Suppressor macrophage (primary cell): ENCODE measurements around the gene RUNX3.
"Not testable (repeated sequence)": the region's sequence is repeated elsewhere in the genome, so short reads cannot be mapped to it uniquely, and the experiment has no call there.

ENCODE experiments used
- DNase-seq, 4 experiments: peaks; one replicate each; pipeline ENCODE4 v3.0.0-alpha.2; 2020 to 2022
- total RNA-seq, 17 experiments: gene quantifications; one replicate each; lab custom pipeline; 2026; ENCODE audit warnings: mixed read lengths in 6 of 17, inconsistent platforms in 3 of 17; lab: John Stamatoyannopoulos, UW

Gene RUNX3
- 15.2 to 204 (median 39.4) reads per million in 17 experiments for total RNA-seq

- peak; percentile 93 to 98 (median 96) for DNase-seq
Measured at GRCh38 chr1:24930260-24931145, at the start of gene RUNX3. TSS of gene RUNX3 (minus strand) at chr1:24930276. CDS start at chr1:24929868, 408 bp downstream.

- DNase-seq: not testable (repeated sequence)
Measured at GRCh38 chr1:24979232-24979631, 49.2 kb upstream of the RUNX3 start.

- peak; percentile 59 to 70 (median 66) for DNase-seq
Measured at GRCh38 chr1:24978383-24979032, 48.4 kb upstream of the RUNX3 start.

- no peak for DNase-seq
Measured at GRCh38 chr1:24975391-24975790, 45.3 kb upstream of the RUNX3 start.

- no peak for DNase-seq
Measured at GRCh38 chr1:24973315-24973714, 43.2 kb upstream of the RUNX3 start.

GRCh38 chr1:24972915-24973242 is 42.8 kb upstream of the RUNX3 start:
- DNase-seq: no peak

GRCh38 chr1:24972221-24972914 is 42.3 kb upstream of the RUNX3 start:
- DNase-seq: peak; percentile 17 to 70 (median 59)

GRCh38 chr1:24970926-24971875 is 41.1 kb upstream of the RUNX3 start:
- no peak for DNase-seq

GRCh38 chr1:24970399-24970753 is 40.3 kb upstream of the RUNX3 start:
- DNase-seq: no peak

GRCh38 chr1:24969596-24970398 is 39.7 kb upstream of the RUNX3 start:
- peak in 2 of 4 experiments; percentile 44 to 58 for DNase-seq

- no peak for DNase-seq
Measured at GRCh38 chr1:24968941-24969585, 39.0 kb upstream of the RUNX3 start.

GRCh38 chr1:24967962-24968361 is 37.9 kb upstream of the RUNX3 start:
- DNase-seq: no peak

- no peak for DNase-seq
Measured at GRCh38 chr1:24967555-24967954, 37.5 kb upstream of the RUNX3 start.

GRCh38 chr1:24966724-24967346 is 36.8 kb upstream of the RUNX3 start:
- DNase-seq: peak; percentile 87 to 94 (median 88)

GRCh38 chr1:24966121-24966723 is 36.1 kb upstream of the RUNX3 start:
- DNase-seq: peak; percentile 36 to 61 (median 49)

- DNase-seq: no peak
Measured at GRCh38 chr1:24965571-24965930, 35.5 kb upstream of the RUNX3 start.

GRCh38 chr1:24964811-24965570 is 34.9 kb upstream of the RUNX3 start:
- peak; percentile 78 to 88 (median 82) for DNase-seq

- DNase-seq: no peak
Measured at GRCh38 chr1:24963943-24964693, 34.0 kb upstream of the RUNX3 start.
